ENCODE measurements around the gene PSMD1.

Gene PSMD1

DNA sequence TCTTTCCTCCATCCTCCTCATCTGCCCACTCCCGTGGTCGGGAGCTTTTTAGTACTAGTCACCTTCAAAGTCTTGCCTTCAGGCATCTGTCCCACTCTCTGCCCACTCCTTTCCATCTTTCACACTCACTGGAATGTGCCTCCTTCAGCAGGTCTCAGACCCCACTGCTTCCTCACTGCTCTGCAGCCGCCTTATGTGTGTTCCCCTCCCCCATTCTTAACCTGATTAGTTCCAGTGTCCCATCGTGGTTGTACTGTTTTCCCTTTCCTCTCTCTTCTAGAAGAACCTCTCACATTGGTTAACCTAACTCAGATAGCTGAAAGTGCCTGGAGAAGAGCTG, 144.8 kb downstream of the PSMD1 start:
- TF ChIP-seq, protein P1, sequence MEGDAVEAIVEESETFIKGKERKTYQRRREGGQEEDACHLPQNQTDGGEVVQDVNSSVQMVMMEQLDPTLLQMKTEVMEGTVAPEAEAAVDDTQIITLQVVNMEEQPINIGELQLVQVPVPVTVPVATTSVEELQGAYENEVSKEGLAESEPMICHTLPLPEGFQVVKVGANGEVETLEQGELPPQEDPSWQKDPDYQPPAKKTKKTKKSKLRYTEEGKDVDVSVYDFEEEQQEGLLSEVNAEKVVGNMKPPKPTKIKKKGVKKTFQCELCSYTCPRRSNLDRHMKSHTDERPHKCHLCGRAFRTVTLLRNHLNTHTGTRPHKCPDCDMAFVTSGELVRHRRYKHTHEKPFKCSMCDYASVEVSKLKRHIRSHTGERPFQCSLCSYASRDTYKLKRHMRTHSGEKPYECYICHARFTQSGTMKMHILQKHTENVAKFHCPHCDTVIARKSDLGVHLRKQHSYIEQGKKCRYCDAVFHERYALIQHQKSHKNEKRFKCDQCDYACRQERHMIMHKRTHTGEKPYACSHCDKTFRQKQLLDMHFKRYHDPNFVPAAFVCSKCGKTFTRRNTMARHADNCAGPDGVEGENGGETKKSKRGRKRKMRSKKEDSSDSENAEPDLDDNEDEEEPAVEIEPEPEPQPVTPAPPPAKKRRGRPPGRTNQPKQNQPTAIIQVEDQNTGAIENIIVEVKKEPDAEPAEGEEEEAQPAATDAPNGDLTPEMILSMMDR (IDR thresholded peaks at IDR 0.05) = no peak
- peaks cover 3% of the 10 kb centered on the region for H3K79me2 ChIP-seq
- H3K4me1 ChIP-seq = peaks cover 4% of the 10 kb centered on the region
- no peak overlapping the region for H3K4me3 ChIP-seq (ENCODE audit: low read depth, low read length)
- H2AFZ ChIP-seq = no peak overlapping the region
- no peaks in the 10 kb centered on the region for H3K36me3 ChIP-seq (ENCODE audit: control insufficient read depth, insufficient read depth, low read length)
- no peak overlapping the region for H3K9ac ChIP-seq
- no peak overlapping the region for H3K4me2 ChIP-seq (ENCODE audit: low read length)
- H3K9me3 ChIP-seq (ENCODE audit: control insufficient read depth, low read length) = no peaks in the 10 kb centered on the region
- H3K27me3 ChIP-seq (ENCODE audit: control insufficient read depth, insufficient read depth, low read length) = no peaks in the 10 kb centered on the region
- no peak overlapping the region for H3K27ac ChIP-seq

DNA sequence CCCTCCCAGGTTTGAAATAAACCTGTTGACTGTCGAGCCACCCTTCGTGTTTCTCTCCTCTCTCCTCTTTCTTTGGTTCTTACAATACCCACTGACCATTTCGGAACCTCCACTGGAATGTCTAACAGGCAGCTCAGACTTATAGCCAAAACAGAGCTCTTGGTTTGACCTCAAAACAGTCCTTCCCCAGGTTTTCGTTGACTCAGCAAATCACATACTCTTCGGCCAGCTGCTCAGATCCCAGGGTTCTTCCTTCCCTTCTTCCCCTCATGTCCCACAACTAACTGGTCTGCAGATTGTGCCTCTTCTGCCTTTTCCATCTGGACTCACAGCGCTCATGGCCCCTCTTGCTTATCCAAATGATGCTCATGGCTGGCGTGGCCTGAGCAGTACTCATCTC, 146.4 kb downstream of the PSMD1 start:
- no peaks in the 10 kb centered on the region for H3K27me3 ChIP-seq (ENCODE audit: control insufficient read depth, insufficient read depth, low read length)
- H3K79me2 ChIP-seq = peaks cover 3% of the 10 kb centered on the region
- H3K9ac ChIP-seq = no peak overlapping the region
- no peak overlapping the region for H2AFZ ChIP-seq
- H3K4me2 ChIP-seq (ENCODE audit: low read length) = no peak overlapping the region
- H3K4me1 ChIP-seq = peaks cover 4% of the 10 kb centered on the region
- H3K9me3 ChIP-seq (ENCODE audit: control insufficient read depth, low read length) = no peaks in the 10 kb centered on the region
- H3K4me3 ChIP-seq (ENCODE audit: low read depth, low read length) = no peak overlapping the region
- no peaks in the 10 kb centered on the region for H3K36me3 ChIP-seq (ENCODE audit: control insufficient read depth, insufficient read depth, low read length)
- H3K27ac ChIP-seq = no peak overlapping the region
- TF ChIP-seq, protein P1 (IDR thresholded peaks at IDR 0.05) = no peak

DNA sequence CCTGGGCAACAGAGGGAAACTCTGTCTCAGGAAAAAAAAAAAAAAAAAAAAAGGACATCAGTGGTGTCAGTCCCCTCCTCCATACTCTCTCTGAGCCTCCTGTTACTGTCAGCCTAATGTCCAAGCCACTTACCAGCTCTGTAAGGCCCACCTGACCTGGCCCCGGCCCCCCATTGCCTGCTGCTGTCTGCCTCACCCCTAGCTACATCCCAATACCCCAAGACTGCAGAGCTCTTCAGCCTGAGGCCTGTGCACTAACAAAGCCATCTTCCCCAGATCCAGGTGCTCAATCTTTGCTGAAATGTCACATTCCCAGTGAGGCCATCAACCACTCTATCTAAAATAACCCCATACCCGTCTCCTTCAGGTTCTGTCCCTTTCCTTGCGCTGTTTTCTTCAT, 147.5 kb downstream of the PSMD1 start:
- Histone ChIP-seq H3K4me1 (peaks cover 3% of the 10 kb centered on the region), H3K27ac (no peak overlapping the region)

DNA sequence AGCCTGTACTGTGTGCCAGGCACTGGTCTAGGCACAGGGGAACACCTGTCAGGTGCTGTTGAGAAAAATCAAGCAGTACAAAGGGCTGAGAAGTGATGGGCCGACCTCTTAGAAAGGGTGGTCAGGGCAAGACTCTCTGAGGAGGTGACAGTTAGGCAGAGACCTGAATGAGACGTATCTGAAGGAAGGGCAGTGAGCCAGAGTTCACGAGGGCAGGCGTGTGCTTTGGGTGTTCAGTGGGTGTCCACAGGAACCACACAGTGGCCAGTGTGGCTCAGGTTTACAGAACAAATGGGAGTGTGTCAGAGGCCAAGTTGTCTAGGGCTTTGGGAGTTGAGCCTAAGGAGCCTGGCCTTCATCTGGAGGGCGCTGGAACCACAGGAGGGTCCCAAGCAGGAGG, 147.9 kb downstream of the PSMD1 start:
- H3K4me1 ChIP-seq = no peaks in the 10 kb centered on the region
- H3K9me3 ChIP-seq (ENCODE audit: control insufficient read depth, low read length) = no peaks in the 10 kb centered on the region
- no peak overlapping the region for H3K4me2 ChIP-seq (ENCODE audit: low read length)
- H3K27me3 ChIP-seq (ENCODE audit: control insufficient read depth, insufficient read depth, low read length) = no peaks in the 10 kb centered on the region
- TF ChIP-seq, protein P1 (IDR thresholded peaks at IDR 0.05) = no peak
- no peak overlapping the region for H2AFZ ChIP-seq
- H3K36me3 ChIP-seq (ENCODE audit: control insufficient read depth, insufficient read depth, low read length) = no peaks in the 10 kb centered on the region
- no peak overlapping the region for H3K27ac ChIP-seq
- H3K4me3 ChIP-seq (ENCODE audit: low read depth, low read length) = no peak overlapping the region
- H3K79me2 ChIP-seq = peaks cover 1% of the 10 kb centered on the region
- H3K9ac ChIP-seq = no peak overlapping the region

More for the DNA sequence above, 147.5 kb downstream of the PSMD1 start:
- Histone ChIP-seq H3K27me3 (ENCODE audit: control insufficient read depth, insufficient read depth, low read length) (no peaks in the 10 kb centered on the region), H3K9ac (no peak overlapping the region), H3K4me3 (ENCODE audit: low read depth, low read length) (no peak overlapping the region), H3K4me2 (ENCODE audit: low read length) (no peak overlapping the region), H2AFZ (no peak overlapping the region), H3K79me2 (peaks cover 3% of the 10 kb centered on the region), H3K9me3 (ENCODE audit: control insufficient read depth, low read length) (no peaks in the 10 kb centered on the region), H3K36me3 (ENCODE audit: control insufficient read depth, insufficient read depth, low read length) (no peaks in the 10 kb centered on the region)
- TF ChIP-seq, protein P1 (IDR thresholded peaks at IDR 0.05) = no peak

DNA sequence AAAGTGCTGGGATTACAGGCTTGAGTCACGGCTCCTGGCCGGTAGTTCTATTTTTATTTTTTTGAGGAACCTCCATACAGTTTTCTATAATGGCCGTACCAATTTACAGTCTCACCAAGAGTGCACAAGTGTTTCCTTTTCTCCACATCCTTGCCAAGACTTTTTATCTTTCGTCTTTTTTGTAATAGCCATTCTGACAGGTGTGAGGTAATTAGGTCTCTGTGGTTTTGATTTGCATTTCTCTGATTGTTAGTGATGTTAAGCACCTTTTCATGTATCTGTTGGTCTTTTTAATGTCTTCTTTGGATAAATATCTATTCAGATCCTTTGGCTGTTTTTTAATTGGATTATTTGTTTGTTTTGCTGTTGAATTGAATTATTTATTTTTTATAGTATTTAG, 151.1 kb downstream of the PSMD1 start:
- no peak overlapping the region for H3K4me3 ChIP-seq (ENCODE audit: low read depth, low read length)
- TF ChIP-seq, protein P1 (IDR thresholded peaks at IDR 0.05) = no peak
- no peak overlapping the region for H3K9ac ChIP-seq
- no peaks in the 10 kb centered on the region for H3K36me3 ChIP-seq (ENCODE audit: control insufficient read depth, insufficient read depth, low read length)
- H3K9me3 ChIP-seq (ENCODE audit: control insufficient read depth, low read length) = no peaks in the 10 kb centered on the region
- H2AFZ ChIP-seq = no peak overlapping the region
- no peaks in the 10 kb centered on the region for H3K79me2 ChIP-seq
- H3K27me3 ChIP-seq (ENCODE audit: control insufficient read depth, insufficient read depth, low read length) = no peaks in the 10 kb centered on the region
- no peak overlapping the region for H3K27ac ChIP-seq
- no peaks in the 10 kb centered on the region for H3K4me1 ChIP-seq
- H3K4me2 ChIP-seq (ENCODE audit: low read length) = no peak overlapping the region

All from parathyroid adenoma (tissue), 2 donors.